Measurements from ENCODE around the gene CAPN12. TPM values are rescaled to one million over a fixed set of nuclear protein-coding genes. Genes with fewer than 3 reads are reported as not detected.

Gene CAPN12
- total and polyA plus RNA-seq, 2 of the 8 experiments (the other 6 are each of a cell fraction or from before 2014, with no cell fraction given) = 8.8 to 20.0 TPM

- no peaks in the 10 kb centered on the region for H3K36me3 ChIP-seq (ENCODE audit: control insufficient read depth in 2 of 4, insufficient read depth in 4 of 4, low read length in 3 of 4)
- H3K27me3 ChIP-seq (replicated peaks in 1 of 4; ENCODE audit: control insufficient read depth in 3 of 4, extremely low read depth in 1 of 4, insufficient read depth in 3 of 4, low read length in 3 of 4) = no peaks in the 10 kb centered on the region; a peak in 1 of 7 replicates
- H3K4me2 ChIP-seq (ENCODE audit: insufficient read depth in 1 of 2, low read depth in 2 of 2, low read length in 2 of 2) = peak overlapping the region in 1 of 2 experiments; percentile 44; a peak in 1 of 4 replicates
- no peak overlapping the region for H4K91ac ChIP-seq (replicated peaks; ENCODE audit: insufficient read length, low read length)
- no peak overlapping the region for H3K4ac ChIP-seq (replicated peaks; ENCODE audit: insufficient read length, low read depth, low read length)
- no peak overlapping the region for H2BK120ac ChIP-seq (replicated peaks; ENCODE audit: low read depth, low read length)
- H2BK12ac ChIP-seq (ENCODE audit: low read depth, low read length) = peak overlapping the region; percentile 60; the same call in 1 of the 2 replicates
- no peak overlapping the region; the same call in 1 of the 2 replicates for H2BK5ac ChIP-seq (ENCODE audit: low read depth, low read length)
- no peak overlapping the region for H3K9ac ChIP-seq (replicated peaks in 1 of 4; ENCODE audit: extremely low read depth in 1 of 4, low read depth in 3 of 4, low read length in 3 of 4)
- no peaks in the 10 kb centered on the region for H3K4me1 ChIP-seq (replicated peaks in 1 of 4; ENCODE audit: control insufficient read depth in 3 of 4, insufficient read depth in 4 of 4, low read length in 3 of 4)
- peak overlapping the region; percentile 60 for H3K18ac ChIP-seq (ENCODE audit: extremely low read depth, low read length)
- H4K20me1 ChIP-seq (replicated peaks in 1 of 2; ENCODE audit: control insufficient read depth in 1 of 2, insufficient read depth in 2 of 2, low read length in 2 of 2) = no peaks in the 10 kb centered on the region
- no peak overlapping the region for H2BK20ac ChIP-seq (ENCODE audit: low read length)
- WGBS, 2 experiments (ENCODE audit: extremely low coverage in 1 of 2, insufficient coverage in 1 of 2, insufficient read length in 1 of 2, insufficient replicate concordance in 2 of 2, low coverage in 1 of 2, low lambda C conversion rate in 2 of 2, missing lambda C conversion rate in 1 of 2) = 37% methylated on average over 20 of the region's 42 CpGs; no CpG with 5 or more reads in 1 of the 2 experiments
- no peak overlapping the region for H3K14ac ChIP-seq (ENCODE audit: insufficient read length)
- no peaks in the 10 kb centered on the region for H3K79me2 ChIP-seq (ENCODE audit: control insufficient read depth in 1 of 2, insufficient read depth in 2 of 2, low read length in 2 of 2)
- ChIA-PET CTCF (ENCODE audit: partially characterized antibody) (interaction anchor here (0.6 to 1.3 kb wide), 20 partner anchors 9 to 254 kb away, joined by 3 to 14 read pairs (median 4); partner anchors contain the start of gene ECH1), POLR2A (ENCODE audit: partially characterized antibody) (interaction anchor here (0.9 to 1.6 kb wide), 7 partner anchors 11 to 118 kb away, joined by 3 to 7 read pairs (median 4); no protein-coding TSS in a partner anchor)
- no peak overlapping the region for H2BK15ac ChIP-seq (ENCODE audit: low read length)
- no peaks in the 10 kb centered on the region for H3K79me1 ChIP-seq (ENCODE audit: low read depth, low read length)
- peak overlapping the region; percentile 29; the same call in 1 of the 2 replicates for H2AFZ ChIP-seq (ENCODE audit: low read length)
- no peak for FAIRE-seq
- no peak overlapping the region for H4K5ac ChIP-seq (ENCODE audit: insufficient read length, low read depth, low read length)
- no peak overlapping the region for H3K27ac ChIP-seq (ENCODE audit: low read depth, low read length)
- H3K9me3 ChIP-seq (ENCODE audit: insufficient read depth in 2 of 2, low read depth in 1 of 2, low read length in 1 of 2) = no peaks in the 10 kb centered on the region
- no peaks in the 10 kb centered on the region for H3K23me2 ChIP-seq (ENCODE audit: low read depth, low read length)
- H3K56ac ChIP-seq (replicated peaks; ENCODE audit: insufficient read length, low read depth, low read length) = no peak overlapping the region
- peak overlapping the region in 1 of 4 experiments; percentile 39; a peak in 1 of 8 replicates for H3K4me3 ChIP-seq (ENCODE audit: extremely low read depth in 1 of 4, insufficient read depth in 2 of 4, low read depth in 3 of 4, low read length in 4 of 4)
- H4K8ac ChIP-seq (ENCODE audit: extremely low read depth, insufficient read depth, low read length) = peak overlapping the region; percentile 95; the same call in 1 of the 2 replicates
- H3K23ac ChIP-seq (ENCODE audit: insufficient read length) = no peak overlapping the region
- no peak overlapping the region for H2AK5ac ChIP-seq (ENCODE audit: low read depth, low read length)
- peak in 1 of 2 experiments; percentile 93 for DNase-seq (ENCODE audit: low read depth in 1 of 2, low spot score in 2 of 2)
- TF ChIP-seq CBX8 (IDR thresholded peaks at IDR 0.05; ENCODE audit: borderline replicate concordance, low read depth, low read length) (no peak), KDM5A (IDR thresholded peaks at IDR 0.05; ENCODE audit: low read length) (no peak), CEBPB (IDR thresholded peaks at IDR 0.05; ENCODE audit: low read depth, low read length) (no peak), RFX5 (IDR thresholded peaks at IDR 0.05; ENCODE audit: borderline replicate concordance, low read depth, low read length) (no peak), PHF8 (conservative IDR thresholded peaks at IDR 0.05; ENCODE audit: low read depth, low read length) (no peak), POLR2A (IDR thresholded peaks at IDR 0.05; ENCODE audit: control extremely low read depth in 1 of 2, low read depth in 2 of 2, low read length in 2 of 2) (no peak), HDAC2 (IDR thresholded peaks at IDR 0.05; ENCODE audit: borderline replicate concordance in 1 of 2, low read depth in 2 of 2, low read length in 2 of 2) (no peak), BCL11A (IDR thresholded peaks at IDR 0.05; ENCODE audit: low read depth in 2 of 2, low read length in 2 of 2) (no peak), E2F6 (IDR thresholded peaks at IDR 0.05) (peak; percentile 76)
- TF ChIP-seq, protein P1, sequence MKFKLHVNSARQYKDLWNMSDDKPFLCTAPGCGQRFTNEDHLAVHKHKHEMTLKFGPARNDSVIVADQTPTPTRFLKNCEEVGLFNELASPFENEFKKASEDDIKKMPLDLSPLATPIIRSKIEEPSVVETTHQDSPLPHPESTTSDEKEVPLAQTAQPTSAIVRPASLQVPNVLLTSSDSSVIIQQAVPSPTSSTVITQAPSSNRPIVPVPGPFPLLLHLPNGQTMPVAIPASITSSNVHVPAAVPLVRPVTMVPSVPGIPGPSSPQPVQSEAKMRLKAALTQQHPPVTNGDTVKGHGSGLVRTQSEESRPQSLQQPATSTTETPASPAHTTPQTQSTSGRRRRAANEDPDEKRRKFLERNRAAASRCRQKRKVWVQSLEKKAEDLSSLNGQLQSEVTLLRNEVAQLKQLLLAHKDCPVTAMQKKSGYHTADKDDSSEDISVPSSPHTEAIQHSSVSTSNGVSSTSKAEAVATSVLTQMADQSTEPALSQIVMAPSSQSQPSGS (IDR thresholded peaks at IDR 0.05; ENCODE audit: low read length) = no peak
These were observed 25.4 kb upstream of the CAPN12 start for GRCh38 chr19:38769635-38770211.
